Adrenal gland (tissue), 12 donors: ENCODE data around the gene STMN3. TPM values are rescaled to one million over a fixed set of nuclear protein-coding genes. Genes with fewer than 3 reads are reported as not detected.

Experiments
- DNase-seq, 7 donors: peaks; one replicate each; pipeline ENCODE4 v3.0.0-alpha.2; 2019 to 2020
- H3K27ac ChIP-seq, 5 donors: fragments of 200-600 bp; sonication (generic) in 4 of 5; 1 replicate in 3 of 5; 2 replicates in 2 of 5; pipeline versions ENCODE4 v1.5.1 to v1.8.0; 2016 to 2020; ENCODE audit warnings: mild to moderate bottlenecking in 1 of 5
- H3K27me3 ChIP-seq: fragments of 200-600 bp; 2 replicates; pipeline ENCODE4 v1.8.0; 2021
- H3K36me3 ChIP-seq, 2 donors: fragments of 200-600 bp; replicated peaks in 1 of 2; 1 replicate in 1 of 2; 2 replicates in 1 of 2; pipeline versions ENCODE4 v1.5.1 to v1.8.0; 2018 to 2022
- H3K4me1 ChIP-seq, 2 donors: fragments of 200-600 bp; replicated peaks in 1 of 2; 1 replicate in 1 of 2; 2 replicates in 1 of 2; pipeline versions ENCODE4 v1.5.1 to v1.8.0; 2018 to 2021
- H3K4me3 ChIP-seq, 4 donors: fragments of 200-600 bp; sonication (generic) in 3 of 4; one replicate each; pipeline ENCODE4 v1.5.1; 2016 to 2018
- H3K9me3 ChIP-seq, 3 donors: fragments of 200-600 bp; sonication (generic) in 1 of 3; replicated peaks in 1 of 3; 1 replicate in 2 of 3; 2 replicates in 1 of 3; pipeline versions ENCODE4 v1.5.1 to v1.8.0; 2016 to 2021
- CTCF ChIP-seq, 6 experiments: fragments of 450-650 bp in 4 of 6; fragments of 200-600 bp in 2 of 6; sonication (generic) in 1 of 6; IDR thresholded peaks; 1 replicate in 5 of 6; 2 replicates in 1 of 6; pipeline versions ENCODE4 v1.5.1 to v1.8.0; 2016 to 2021; ENCODE audit warnings: antibody characterized with exemption in 6 of 6, mild to moderate bottlenecking in 2 of 6, moderate library complexity in 1 of 6
- POLR2A ChIP-seq, 2 donors: fragments of 450-650 bp; IDR thresholded peaks; one replicate each; pipeline ENCODE4 v1.6.1; 2017; ENCODE audit warnings: antibody characterized with exemption in 2 of 2, mild to moderate bottlenecking in 2 of 2, moderate library complexity in 1 of 2
- WGBS, 4 donors: extraction: QIAGEN DNeasy Blood & Tissue Kit in 2 of 4; methylation state at CpG; one replicate each; pipeline versions ENCODE4 v1.1.5 to v1.1.7; 2013 to 2017; 5-methylcytosine and 5-hydroxymethylcytosine counted together
- intact Hi-C, 2 donors: fragments of 100-400 bp; cut with DNase I; formaldehyde crosslinking; loops; one replicate each; pipeline versions ENCODE4 v1.14.1 to v1.15.0; 2022 to 2023
- polyA plus RNA-seq, 3 donors: library from polyadenylated mRNA; stranded (reverse); fragments of 200-250 nt in 2 of 3; fragments of 350-450 nt in 1 of 3; fragmentation: Illumina TruSeq in 1 of 3; extraction: RNeasy Lipid Tissue Mini Kit (QIAGEN cat#74804) in 1 of 3; gene quantifications; one replicate each; pipeline ENCODE4 v1.2.3, GENCODE V29; 2013 to 2014
- total RNA-seq, 9 donors: library from RNA; depleted of rRNA in 4 of 9; stranded (reverse); fragments of >200 nt in 4 of 9; fragments of 120-200 nt in 1 of 9; fragmentation: NEBNext Ultra II Directional in 1 of 9; extraction: Animal tissue kit (Norgen Biotek cat#: 25700) in 1 of 9; gene quantifications; one replicate each; pipeline versions ENCODE4 v1.1.0 to v1.2.4, GENCODE V29; 2013 to 2023
- donor health status: healthy with polysubstance abuse.
- donor health status: Bipolar disorder and iron deficiency.
- donor health status: DM: yes; HTN: yes; CAD: no.
- donor health status: DM: no; HTN: no; CAD: no.
- donor health status: DM: no; HTN: no; CAD: no.
- donor health status: DM: yes; HTN: yes; CAD: no.

The STMN3 gene
- total and polyA plus RNA-seq, 12 donors, result 29.2 to 109 (median 54.5) TPM

- intact Hi-C loops, result no loop called here
Observed at GRCh38 chr20:63664143-63664851, 11.1 kb upstream of the STMN3 start.

DNA sequence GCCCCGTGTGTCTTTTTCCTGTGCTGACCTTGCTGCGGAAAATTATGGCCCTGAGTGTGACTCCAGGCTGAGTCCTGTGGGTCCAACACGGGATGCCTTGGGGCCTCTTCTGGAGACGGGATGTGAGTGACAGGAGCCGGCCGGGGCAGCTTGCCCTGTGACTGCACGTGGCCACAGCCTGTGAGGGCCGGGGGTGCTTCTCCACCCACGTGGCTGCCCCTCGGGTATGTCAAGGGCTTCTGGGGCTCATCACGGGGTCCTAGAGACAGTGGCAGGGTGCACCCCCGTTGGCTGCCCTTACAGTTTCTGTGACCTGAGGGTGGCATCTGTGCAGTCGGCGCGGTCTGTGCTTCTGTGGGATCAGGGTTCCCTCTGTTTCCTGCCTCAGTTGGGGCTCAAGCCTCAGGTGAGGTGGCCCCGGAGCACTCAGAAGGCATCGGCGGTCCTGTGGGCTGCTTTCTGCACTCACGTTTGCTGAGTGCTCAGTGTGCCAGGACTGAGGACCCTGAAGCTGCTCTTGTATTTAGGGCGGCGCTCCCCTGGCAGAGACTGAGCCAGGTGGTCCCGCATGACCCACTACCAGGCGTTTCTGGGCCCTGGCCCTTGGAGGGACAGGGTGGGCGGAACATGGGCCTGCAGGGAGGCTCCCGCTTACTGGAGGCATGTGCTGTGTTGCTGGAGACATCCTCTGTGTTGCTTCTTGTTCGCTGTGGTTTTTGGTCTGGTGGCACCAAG, 10.3 kb upstream of the STMN3 start:
- H3K36me3 ChIP-seq, result peaks cover 0 to 54% of the 10 kb centered on the region in 2 donors
- no peak for DNase-seq
- intact Hi-C loops, result no loop called here

More at GRCh38 chr20:63664143-63664851, 11.1 kb upstream of the STMN3 start:
- H3K4me1 ChIP-seq, result peaks cover under 1 to 6% of the 10 kb centered on the region in 2 donors
- peaks cover 0 to 61% of the 10 kb centered on the region in 2 donors for H3K36me3 ChIP-seq
- H3K27ac ChIP-seq, result no peak overlapping the region
- DNase-seq, result no peak
- H3K4me3 ChIP-seq, result no peak overlapping the region
- WGBS, 4 donors, result 77 to 95% (median 91%) methylated on average over 6 to 22 of the region's 22 CpGs
- no peaks in the 10 kb centered on the region for H3K27me3 ChIP-seq
- no peaks in the 10 kb centered on the region for H3K9me3 ChIP-seq
- TF ChIP-seq POLR2A (IDR thresholded peaks at IDR 0.05) (no peak), CTCF (IDR thresholded peaks at IDR 0.05) (no peak)

GRCh38 chr20:63662813-63663189, 9.6 kb upstream of the STMN3 start:
- WGBS, 4 donors, result 90 to 96% (median 92%) methylated on average over 4 to 9 of the region's 9 CpGs
- Histone ChIP-seq H3K4me3 (no peak overlapping the region), H3K4me1 (peaks cover 9 to 12% of the 10 kb centered on the region in 2 donors), H3K27ac (no peak overlapping the region), H3K27me3 (no peaks in the 10 kb centered on the region), H3K36me3 (peaks cover 0 to 53% of the 10 kb centered on the region in 2 donors), H3K9me3 (no peaks in the 10 kb centered on the region)
- TF ChIP-seq POLR2A (IDR thresholded peaks at IDR 0.05) (no peak), CTCF (IDR thresholded peaks at IDR 0.05) (no peak)
- DNase-seq, result no peak
- intact Hi-C loops, result no loop called here

More for the DNA sequence above, 10.3 kb upstream of the STMN3 start:
- Histone ChIP-seq H3K4me3 (no peak overlapping the region), H3K9me3 (no peaks in the 10 kb centered on the region), H3K27me3 (no peaks in the 10 kb centered on the region), H3K4me1 (peaks cover 7 to 11% of the 10 kb centered on the region in 2 donors), H3K27ac (no peak overlapping the region)
- 88 to 93% (median 89%) methylated on average over 6 to 26 of the region's 26 CpGs for WGBS, 4 donors
- TF ChIP-seq POLR2A (IDR thresholded peaks at IDR 0.05) (no peak), CTCF (IDR thresholded peaks at IDR 0.05) (no peak)

GRCh38 chr20:63661959-63662812, 9.0 kb upstream of the STMN3 start:
- Histone ChIP-seq H3K4me3 (no peak overlapping the region), H3K27me3 (no peaks in the 10 kb centered on the region), H3K27ac (no peak overlapping the region), H3K9me3 (no peaks in the 10 kb centered on the region), H3K36me3 (peaks cover 0 to 46% of the 10 kb centered on the region in 2 donors), H3K4me1 (peaks cover 15 to 18% of the 10 kb centered on the region in 2 donors)
- intact Hi-C loops, result no loop called here
- no peak for TF ChIP-seq POLR2A (IDR thresholded peaks at IDR 0.05)
- no peak for TF ChIP-seq CTCF (IDR thresholded peaks at IDR 0.05)
- 88 to 94% (median 90%) methylated on average over 20 to 33 of the region's 33 CpGs for WGBS, 4 donors
- no peak for DNase-seq
